Natural killer cell (primary cell): ENCODE measurements around the gene TMEM74B. TPM values are rescaled to one million over a fixed set of nuclear protein-coding genes. Genes with fewer than 3 reads are reported as not detected.

ENCODE experiments used
- ATAC-seq, 3 donors: fragments of 150-1000 bp in 2 of 3; fragments of 200-7000 bp in 1 of 3; cut with Tn5 transposase; 1 replicate in 1 of 3; 2 replicates in 2 of 3; pipeline ENCODE4 v1.10.0; 2021; ENCODE audit warnings: mild to moderate bottlenecking in 2 of 3, moderate library complexity in 2 of 3
- DNase-seq, 2 donors: peaks; one replicate each; pipeline versions ENCODE4 v3.0.0 to v3.0.0-alpha.2; 2013 to 2021; ENCODE audit warnings: mixed read lengths in 1 of 2
- H3K27ac ChIP-seq: one replicate; pipeline ENCODE4 v1.5.1; 2013; ENCODE audit warnings: mild to moderate bottlenecking, low read length
- H3K27me3 ChIP-seq: one replicate; pipeline ENCODE4 v1.6.1; 2013; ENCODE audit warnings: low read length; ENCODE audit not compliant: control insufficient read depth, insufficient read depth
- H3K36me3 ChIP-seq: one replicate; pipeline ENCODE4 v1.6.1; 2013; ENCODE audit warnings: low read length; ENCODE audit not compliant: control insufficient read depth, insufficient read depth
- H3K4me1 ChIP-seq: one replicate; pipeline ENCODE4 v1.6.1; 2013; ENCODE audit warnings: low read length; ENCODE audit not compliant: control insufficient read depth, insufficient read depth
- H3K4me3 ChIP-seq: one replicate; pipeline ENCODE4 v1.5.1; 2013; ENCODE audit warnings: low read length
- H3K9me3 ChIP-seq: one replicate; pipeline ENCODE4 v1.6.1; 2013; ENCODE audit warnings: low read length; ENCODE audit not compliant: control insufficient read depth, insufficient read depth
- H3K27ac Mint-ChIP-seq, 2 donors: one replicate each; pipeline ENCODE4 v1.8.0; 2022; ENCODE audit warnings: mild to moderate bottlenecking in 2 of 2, mixed read lengths in 2 of 2, moderate library complexity in 1 of 2
- H3K27me3 Mint-ChIP-seq, 2 donors: one replicate each; pipeline ENCODE4 v1.8.0; 2022; ENCODE audit warnings: low read depth in 2 of 2, mixed read lengths in 2 of 2
- H3K36me3 Mint-ChIP-seq: one replicate; pipeline ENCODE4 v1.8.0; 2022; ENCODE audit warnings: mixed read lengths
- H3K4me1 Mint-ChIP-seq, 2 donors: one replicate each; pipeline ENCODE4 v1.8.0; 2022; ENCODE audit warnings: mixed read lengths in 2 of 2
- H3K4me3 Mint-ChIP-seq: one replicate; pipeline ENCODE4 v1.8.0; 2022; ENCODE audit warnings: mild to moderate bottlenecking, moderate library complexity, mixed read lengths
- H3K9me3 Mint-ChIP-seq, 2 donors: one replicate each; pipeline ENCODE4 v1.8.0; 2022; ENCODE audit warnings: mixed read lengths in 2 of 2
- CTCF ChIP-seq: fragments of 200-600 bp; IDR thresholded peaks from one replicate; pipeline ENCODE4 v1.8.0; 2022; ENCODE audit warnings: antibody characterized with exemption
- WGBS: methylation state at CpG from one replicate; pipeline ENCODE4 v1.1.7; 2013; ENCODE audit warnings: missing lambda C conversion rate; ENCODE audit not compliant: insufficient coverage; 5-methylcytosine and 5-hydroxymethylcytosine counted together
- intact Hi-C: fragments of 100-400 bp; cut with micrococcal nuclease; formaldehyde crosslinking; loops from one replicate; pipeline ENCODE4 v1.14.2; 2022
- total RNA-seq, 4 donors: library from RNA; stranded (reverse); fragments of 120-200 nt in 1 of 4; gene quantifications; one replicate each; pipeline versions ENCODE4 v1.2.3 to v1.2.4, GENCODE V29; 2013 to 2022

TMEM74B gene
- total RNA-seq, 3 donors from 2014 or later (not counting 1 experiment from before 2014, with no cell fraction given) = 0.35 TPM; not detected in 2

- no peaks in the 10 kb centered on the region for H3K27me3 ChIP-seq
- 89% methylated on average over 3 of the region's 3 CpGs for WGBS
- H3K9me3 Mint-ChIP-seq = no peaks in the 10 kb centered on the region
- no peak overlapping the region for H3K4me3 Mint-ChIP-seq
- H3K36me3 Mint-ChIP-seq = no peaks in the 10 kb centered on the region
- H3K27ac Mint-ChIP-seq = no peak overlapping the region
- H3K36me3 ChIP-seq = no peaks in the 10 kb centered on the region
- no peaks in the 10 kb centered on the region for H3K4me1 ChIP-seq
- peaks cover 0 to under 1% of the 10 kb centered on the region in 2 donors for H3K4me1 Mint-ChIP-seq
- TF ChIP-seq CTCF = no peak
- peaks cover 9 to 11% of the 10 kb centered on the region in 2 donors for H3K27me3 Mint-ChIP-seq
- H3K27ac ChIP-seq = no peak overlapping the region
- H3K9me3 ChIP-seq = no peaks in the 10 kb centered on the region
- ATAC-seq (no peak), DNase-seq (no peak)
- H3K4me3 ChIP-seq = no peak overlapping the region
- intact Hi-C loops = no loop called here
Observed at GRCh38 chr20:1207293-1207878, 22.6 kb upstream of the TMEM74B start.

- H3K27ac ChIP-seq = no peak overlapping the region
- H3K4me1 ChIP-seq = no peaks in the 10 kb centered on the region
- 94% methylated on average over 18 of the region's 19 CpGs for whole genome bisulfite sequencing
- no peak overlapping the region for H3K4me3 ChIP-seq
- ATAC-seq (no peak), DNase-seq (no peak)
- TF ChIP-seq CTCF = no peak
- Mint-ChIP-seq H3K27ac (no peak overlapping the region), H3K4me1 (no peaks in the 10 kb centered on the region), H3K9me3 (no peaks in the 10 kb centered on the region), H3K27me3 (peaks cover 4 to 7% of the 10 kb centered on the region in 2 donors), H3K4me3 (no peak overlapping the region), H3K36me3 (no peaks in the 10 kb centered on the region)
- H3K36me3 ChIP-seq = no peaks in the 10 kb centered on the region
- H3K27me3 ChIP-seq = no peaks in the 10 kb centered on the region
- no peaks in the 10 kb centered on the region for H3K9me3 ChIP-seq
- intact Hi-C loops = no loop called here
Observed at GRCh38 chr20:1206366-1207148, 21.8 kb upstream of the TMEM74B start.

- H3K27me3 ChIP-seq = no peaks in the 10 kb centered on the region
- Mint-ChIP-seq H3K4me3 (no peak overlapping the region), H3K4me1 (no peaks in the 10 kb centered on the region), H3K27me3 (peaks cover 4 to 7% of the 10 kb centered on the region in 2 donors), H3K36me3 (no peaks in the 10 kb centered on the region), H3K27ac (no peak overlapping the region), H3K9me3 (no peaks in the 10 kb centered on the region)
- H3K4me1 ChIP-seq = no peaks in the 10 kb centered on the region
- H3K36me3 ChIP-seq = no peaks in the 10 kb centered on the region
- intact Hi-C loops = no loop called here
- H3K9me3 ChIP-seq = no peaks in the 10 kb centered on the region
- H3K4me3 ChIP-seq = no peak overlapping the region
- DNase-seq (no peak), ATAC-seq (no peak)
- no peak overlapping the region for H3K27ac ChIP-seq
- WGBS = 96% methylated on average over 5 of the region's 8 CpGs
- TF ChIP-seq CTCF = no peak
Observed at GRCh38 chr20:1205802-1206201, 21.0 kb upstream of the TMEM74B start.
